Measurements from ENCODE around the gene ADH4. TPM values are rescaled to one million over a fixed set of nuclear protein-coding genes. Genes with fewer than 3 reads are reported as not detected.
"Not testable (repeated sequence)": the region's sequence is repeated elsewhere in the genome, so short reads cannot be mapped to it uniquely, and the experiment has no call there.

ADH4 gene
- total and polyA plus RNA-seq, 3 donors from 2014 or later: 0.86 TPM; not detected in 2

GRCh38 chr4:99104153-99104552, 39.9 kb downstream of the ADH4 start:
- Histone ChIP-seq H3K9me3 (no peaks in the 10 kb centered on the region), H3K27ac (no peak overlapping the region), H3K4me3 (no peak overlapping the region), H3K27me3 (no peaks in the 10 kb centered on the region), H3K36me3 (ENCODE audit: low read depth, missing control alignments) (no peaks in the 10 kb centered on the region), H3K4me1 (no peaks in the 10 kb centered on the region)
- 68 to 87% methylated on average over 1 of the region's 1 CpG for WGBS, 2 donors
- TF ChIP-seq CTCF (IDR thresholded peaks at IDR 0.05) (no peak), POLR2A (IDR thresholded peaks at IDR 0.05) (no peak)
- intact Hi-C loops (cut with DNase I; ENCODE audit: low total_unique reads): no loop called here
- no peak for DNase-seq

- no peak for DNase-seq
- intact Hi-C loops (cut with DNase I; ENCODE audit: low total_unique reads): no loop called here
- Histone ChIP-seq H3K36me3 (ENCODE audit: low read depth, missing control alignments) (no peaks in the 10 kb centered on the region), H3K27me3 (no peaks in the 10 kb centered on the region), H3K27ac (no peak overlapping the region), H3K4me3 (no peak overlapping the region), H3K9me3 (no peaks in the 10 kb centered on the region), H3K4me1 (no peaks in the 10 kb centered on the region)
- no peak for TF ChIP-seq POLR2A (IDR thresholded peaks at IDR 0.05)
- no peak for TF ChIP-seq CTCF (IDR thresholded peaks at IDR 0.05)
These were observed 40.9 kb downstream of the ADH4 start for GRCh38 chr4:99103166-99103565.

- intact Hi-C loops (cut with DNase I; ENCODE audit: low total_unique reads): no loop called here
- Histone ChIP-seq H3K4me3 (no peak overlapping the region), H3K27me3 (no peaks in the 10 kb centered on the region), H3K27ac (no peak overlapping the region), H3K9me3 (no peaks in the 10 kb centered on the region), H3K36me3 (ENCODE audit: low read depth, missing control alignments) (no peaks in the 10 kb centered on the region), H3K4me1 (no peaks in the 10 kb centered on the region)
- TF ChIP-seq CTCF (IDR thresholded peaks at IDR 0.05) (no peak), POLR2A (IDR thresholded peaks at IDR 0.05) (no peak)
- 79 to 94% methylated on average over 2 of the region's 2 CpGs for WGBS, 2 donors
- DNase-seq: no peak
These were observed 41.5 kb downstream of the ADH4 start for GRCh38 chr4:99102634-99103033.

GRCh38 chr4:99100876-99101275, 43.2 kb downstream of the ADH4 start:
- no peaks in the 10 kb centered on the region for H3K27me3 ChIP-seq
- no peaks in the 10 kb centered on the region for H3K36me3 ChIP-seq (ENCODE audit: low read depth, missing control alignments)

GRCh38 chr4:99099814-99100213, 44.3 kb downstream of the ADH4 start:
- H3K27ac ChIP-seq; intact Hi-C loops (cut with DNase I; ENCODE audit: low total_unique reads); H3K36me3 ChIP-seq (ENCODE audit: low read depth, missing control alignments); H3K4me3 ChIP-seq; H3K27me3 ChIP-seq; H3K4me1 ChIP-seq; H3K9me3 ChIP-seq; DNase-seq: not testable (repeated sequence)
- 69 to 91% methylated on average over 5 of the region's 5 CpGs for WGBS, 2 donors

More at GRCh38 chr4:99100876-99101275, 43.2 kb downstream of the ADH4 start:
- Histone ChIP-seq H3K27ac (no peak overlapping the region), H3K4me1 (no peaks in the 10 kb centered on the region), H3K9me3 (no peaks in the 10 kb centered on the region), H3K4me3 (no peak overlapping the region)
- TF ChIP-seq CTCF (IDR thresholded peaks at IDR 0.05) (no peak), POLR2A (IDR thresholded peaks at IDR 0.05) (no peak)
- WGBS, 2 donors: 97 to 100% methylated on average over 1 of the region's 1 CpG
- no peak for DNase-seq
- intact Hi-C loops (cut with DNase I; ENCODE audit: low total_unique reads): no loop called here

Data from testis (tissue), 3 donors.